Memory B cell (primary cell): ENCODE results near the gene PRR30.

Source experiments
- ATAC-seq: fragments of 150-1000 bp; cut with Tn5 transposase; 2 replicates; pipeline ENCODE4 v1.10.0; 2021; ENCODE audit warnings: low read depth, mild to moderate bottlenecking, moderate library complexity
- DNase-seq, 2 donors: peaks; one replicate each; pipeline ENCODE4 v3.0.0; 2022; ENCODE audit warnings: low spot score in 2 of 2
- H3K27ac Mint-ChIP-seq: one replicate; pipeline ENCODE4 v1.8.0; 2022; ENCODE audit warnings: mild to moderate bottlenecking, moderate library complexity, mixed read lengths
- H3K27me3 Mint-ChIP-seq: one replicate; pipeline ENCODE4 v1.8.0; 2022; ENCODE audit warnings: mixed read lengths
- H3K36me3 Mint-ChIP-seq: one replicate; pipeline ENCODE4 v1.8.0; 2022; ENCODE audit warnings: mild to moderate bottlenecking, mixed read lengths
- H3K4me1 Mint-ChIP-seq: one replicate; pipeline ENCODE4 v1.8.0; 2022; ENCODE audit warnings: mixed read lengths
- H3K4me3 Mint-ChIP-seq: one replicate; pipeline ENCODE4 v1.8.0; 2022; ENCODE audit warnings: mild to moderate bottlenecking, moderate library complexity, mixed read lengths
- H3K9me3 Mint-ChIP-seq: one replicate; pipeline ENCODE4 v1.8.0; 2022; ENCODE audit warnings: mixed read lengths

Gene PRR30

DNA sequence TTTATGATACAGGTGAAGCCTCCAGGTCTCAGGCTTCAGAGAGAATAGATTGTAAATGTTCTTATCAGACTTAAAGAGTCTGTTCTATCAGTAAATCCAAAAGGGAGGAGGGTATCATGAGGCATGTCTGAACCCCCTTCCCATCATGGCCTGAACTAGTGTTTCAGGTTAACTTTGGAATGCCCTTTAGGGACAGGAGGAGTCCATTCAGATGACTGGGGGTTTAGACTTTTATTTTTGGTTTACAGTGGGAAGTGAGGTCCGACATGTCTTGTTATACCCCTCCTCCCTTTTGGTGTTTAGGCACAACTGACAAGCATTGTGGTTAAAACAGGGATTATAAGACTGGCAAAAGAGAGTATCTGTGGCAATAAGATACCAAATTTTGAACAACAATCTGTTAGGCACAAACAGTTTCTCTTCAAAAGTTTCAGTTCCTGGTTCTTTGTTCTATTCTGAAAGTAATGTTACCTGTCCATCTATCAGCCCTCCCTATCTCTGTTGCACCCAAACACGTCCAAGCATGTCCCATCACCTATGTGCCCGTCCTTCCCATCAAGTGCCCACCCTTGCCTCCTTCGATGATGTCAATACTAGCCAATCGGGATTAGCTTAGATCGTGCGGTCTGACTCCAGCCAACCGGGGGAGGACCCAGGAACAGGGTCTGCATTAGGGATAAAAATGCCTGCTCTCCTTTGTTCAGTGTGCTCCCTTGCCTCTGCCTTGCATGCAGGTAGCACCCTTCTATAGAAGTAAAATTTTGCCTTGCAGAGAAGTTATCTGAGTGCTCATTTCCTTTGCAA is 26.0 kb upstream of the PRR30 start:
- peaks cover 13% of the 10 kb centered on the region for H3K4me1 Mint-ChIP-seq
- no peak for DNase-seq
- H3K27me3 Mint-ChIP-seq = no peaks in the 10 kb centered on the region
- H3K36me3 Mint-ChIP-seq = no peaks in the 10 kb centered on the region
- H3K27ac Mint-ChIP-seq = peak overlapping the region; percentile 30
- no peak overlapping the region for H3K4me3 Mint-ChIP-seq
- H3K9me3 Mint-ChIP-seq = no peaks in the 10 kb centered on the region
- peak; percentile 50 for ATAC-seq

- H3K9me3 Mint-ChIP-seq = no peaks in the 10 kb centered on the region
- ATAC-seq (no peak), DNase-seq (no peak)
- H3K36me3 Mint-ChIP-seq = no peaks in the 10 kb centered on the region
- peaks cover 4% of the 10 kb centered on the region for H3K27me3 Mint-ChIP-seq
- no peak overlapping the region for H3K4me3 Mint-ChIP-seq
- H3K4me1 Mint-ChIP-seq = peaks cover 13% of the 10 kb centered on the region
- no peak overlapping the region for H3K27ac Mint-ChIP-seq
Observed at GRCh38 chr2:27162151-27163121, 23.2 kb upstream of the PRR30 start.

GRCh38 chr2:27160191-27160590 is 21.0 kb upstream of the PRR30 start:
- no peak overlapping the region for H3K27ac Mint-ChIP-seq
- no peaks in the 10 kb centered on the region for H3K36me3 Mint-ChIP-seq
- H3K27me3 Mint-ChIP-seq = peaks cover 4% of the 10 kb centered on the region
- peaks cover 10% of the 10 kb centered on the region for H3K4me1 Mint-ChIP-seq
- H3K9me3 Mint-ChIP-seq = no peaks in the 10 kb centered on the region
- DNase-seq (no peak), ATAC-seq (no peak)
- no peak overlapping the region for H3K4me3 Mint-ChIP-seq

DNA sequence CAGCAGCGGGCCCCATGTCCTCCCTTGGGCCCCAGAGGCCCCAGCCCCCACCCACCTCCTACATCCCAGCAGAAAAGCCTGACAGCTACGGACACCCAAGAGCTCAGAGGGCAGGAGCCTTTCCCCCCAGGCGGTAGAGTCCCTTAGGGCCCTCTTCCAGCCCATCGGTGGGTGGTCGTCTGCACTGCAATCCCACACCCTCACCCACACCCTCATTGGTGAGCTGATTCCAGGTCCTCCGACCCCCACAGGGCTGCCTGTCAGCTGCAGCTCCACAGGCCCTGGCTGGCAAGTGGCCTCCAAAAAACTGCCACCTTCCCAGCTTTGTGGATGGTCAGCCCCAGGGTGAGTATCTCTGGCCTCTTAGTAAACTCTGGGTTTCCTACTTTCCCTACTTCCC is 20.1 kb upstream of the PRR30 start:
- peaks cover 4% of the 10 kb centered on the region for H3K4me1 Mint-ChIP-seq
- H3K4me3 Mint-ChIP-seq = no peak overlapping the region
- ATAC-seq (no peak), DNase-seq (no peak)
- no peak overlapping the region for H3K27ac Mint-ChIP-seq
- H3K27me3 Mint-ChIP-seq = peaks cover 5% of the 10 kb centered on the region
- no peaks in the 10 kb centered on the region for H3K36me3 Mint-ChIP-seq
- no peaks in the 10 kb centered on the region for H3K9me3 Mint-ChIP-seq

DNA sequence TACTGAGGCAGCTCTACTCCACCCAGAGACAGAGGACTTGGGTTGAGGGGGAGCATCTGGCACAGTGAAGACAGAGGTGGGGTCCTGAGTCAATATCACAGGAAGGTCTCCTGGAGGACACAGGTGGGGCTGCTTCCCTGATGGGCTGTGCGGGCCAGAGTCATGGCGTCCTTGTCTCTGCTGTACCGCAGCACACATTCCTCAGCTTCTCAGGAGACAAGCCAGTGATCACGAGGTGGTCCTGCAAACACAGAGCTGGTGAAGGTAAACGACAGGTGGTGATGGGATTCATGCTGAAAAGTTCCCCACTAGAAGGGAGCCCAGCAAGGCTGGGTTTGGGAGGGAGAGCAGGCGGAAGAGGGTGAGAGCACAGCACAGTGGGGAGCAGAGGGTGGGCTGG is 19.3 kb upstream of the PRR30 start:
- ATAC-seq = no peak
- Mint-ChIP-seq H3K4me1 (peaks cover 2% of the 10 kb centered on the region), H3K27me3 (peaks cover 7% of the 10 kb centered on the region), H3K9me3 (no peaks in the 10 kb centered on the region), H3K4me3 (no peak overlapping the region), H3K36me3 (no peaks in the 10 kb centered on the region), H3K27ac (no peak overlapping the region)
- no peak for DNase-seq

DNA sequence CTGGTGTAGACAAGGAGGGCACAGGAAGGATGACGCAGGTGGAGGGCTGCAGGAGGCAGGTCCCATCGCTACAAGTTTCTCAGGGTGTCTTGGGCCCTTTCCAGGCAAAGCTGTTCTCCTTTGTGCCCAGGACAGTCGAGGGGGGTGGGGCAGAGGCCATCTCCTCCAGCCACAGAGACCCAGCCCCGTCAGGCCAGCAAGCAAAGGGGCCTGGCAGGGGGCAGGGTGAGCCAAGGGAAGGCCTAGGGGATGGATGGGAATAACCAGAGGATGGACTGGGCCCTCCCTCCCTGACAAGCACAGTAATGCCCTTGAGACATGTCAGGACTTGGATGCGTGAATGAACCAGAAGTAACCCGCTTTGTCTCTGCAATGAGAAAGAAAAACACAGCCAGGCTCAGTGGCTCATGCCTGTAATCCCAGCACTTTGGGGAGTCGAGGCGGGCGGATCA is 15.9 kb upstream of the PRR30 start:
- no peak overlapping the region for H3K4me3 Mint-ChIP-seq
- H3K9me3 Mint-ChIP-seq = no peaks in the 10 kb centered on the region
- no peak for ATAC-seq
- peaks cover 7% of the 10 kb centered on the region for H3K27me3 Mint-ChIP-seq
- no peaks in the 10 kb centered on the region for H3K4me1 Mint-ChIP-seq
- no peaks in the 10 kb centered on the region for H3K36me3 Mint-ChIP-seq
- DNase-seq = no peak
- H3K27ac Mint-ChIP-seq = no peak overlapping the region

DNA sequence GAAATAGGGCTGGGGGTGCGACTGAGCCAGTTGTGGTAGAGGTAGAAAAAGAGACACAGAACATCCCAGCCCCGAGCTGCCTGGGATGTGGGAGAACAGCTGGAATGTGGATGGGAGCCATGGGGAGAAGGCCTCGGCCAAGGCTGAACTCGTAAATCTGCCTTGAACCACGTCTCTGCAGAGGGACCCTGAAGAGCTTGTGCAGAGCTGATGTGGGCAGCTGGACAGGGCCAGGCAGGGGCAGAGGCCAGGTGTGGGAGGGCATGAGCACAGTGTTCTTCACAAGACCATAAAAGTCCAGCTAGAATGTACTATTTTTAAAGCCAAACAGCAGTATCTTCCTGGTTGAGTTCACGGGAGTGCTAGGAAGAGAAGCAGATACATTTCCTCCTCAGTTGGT is 15.3 kb upstream of the PRR30 start:
- Mint-ChIP-seq H3K9me3 (no peaks in the 10 kb centered on the region), H3K36me3 (no peaks in the 10 kb centered on the region), H3K4me1 (no peaks in the 10 kb centered on the region), H3K27me3 (peaks cover 7% of the 10 kb centered on the region), H3K27ac (no peak overlapping the region), H3K4me3 (no peak overlapping the region)
- DNase-seq = no peak
- no peak for ATAC-seq

GRCh38 chr2:27152796-27153464 is 13.7 kb upstream of the PRR30 start:
- no peak for DNase-seq
- no peaks in the 10 kb centered on the region for H3K36me3 Mint-ChIP-seq
- no peak overlapping the region for H3K27ac Mint-ChIP-seq
- no peaks in the 10 kb centered on the region for H3K4me1 Mint-ChIP-seq
- ATAC-seq = no peak
- no peak overlapping the region for H3K4me3 Mint-ChIP-seq
- H3K27me3 Mint-ChIP-seq = peaks cover 7% of the 10 kb centered on the region
- H3K9me3 Mint-ChIP-seq = no peaks in the 10 kb centered on the region

GRCh38 chr2:27152102-27152795 is 13.0 kb upstream of the PRR30 start:
- no peaks in the 10 kb centered on the region for H3K4me1 Mint-ChIP-seq
- DNase-seq = no peak
- H3K4me3 Mint-ChIP-seq = no peak overlapping the region
- no peak for ATAC-seq
- H3K27me3 Mint-ChIP-seq = peaks cover 9% of the 10 kb centered on the region
- no peaks in the 10 kb centered on the region for H3K9me3 Mint-ChIP-seq
- peaks cover 2% of the 10 kb centered on the region for H3K36me3 Mint-ChIP-seq
- H3K27ac Mint-ChIP-seq = no peak overlapping the region

DNA sequence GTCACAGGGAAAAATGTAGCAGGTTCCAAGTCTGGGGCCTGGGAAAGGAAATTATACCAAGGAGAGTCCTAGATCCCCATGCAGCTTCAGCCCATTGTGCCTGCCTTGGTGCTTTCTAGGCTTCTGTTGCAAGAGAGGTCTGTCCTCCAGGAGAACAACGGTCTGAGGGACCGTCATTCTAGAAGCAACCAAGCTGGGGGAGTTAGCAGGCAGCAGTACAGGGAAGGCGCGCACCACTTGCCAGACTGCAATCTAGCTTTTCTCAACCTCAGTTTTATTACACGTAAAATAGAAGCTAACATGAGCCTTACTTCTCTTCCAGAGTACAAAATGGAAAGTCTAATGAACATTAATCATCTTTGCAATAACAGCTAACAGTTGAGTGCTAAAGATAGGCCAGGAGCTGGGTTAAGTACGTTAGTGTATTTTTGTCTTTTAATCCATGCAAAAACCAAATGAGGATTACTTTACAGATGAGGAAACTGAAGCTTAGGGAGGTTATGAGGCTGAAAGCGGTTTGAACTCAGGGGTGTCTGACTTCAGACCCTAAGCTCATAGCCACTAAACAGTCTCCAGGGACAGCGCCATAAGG is 11.5 kb upstream of the PRR30 start:
- Mint-ChIP-seq H3K9me3 (no peaks in the 10 kb centered on the region), H3K27me3 (peaks cover 11% of the 10 kb centered on the region), H3K4me1 (peaks cover 2% of the 10 kb centered on the region), H3K36me3 (peaks cover 2% of the 10 kb centered on the region), H3K27ac (no peak overlapping the region), H3K4me3 (no peak overlapping the region)
- DNase-seq (no peak), ATAC-seq (no peak)

DNA sequence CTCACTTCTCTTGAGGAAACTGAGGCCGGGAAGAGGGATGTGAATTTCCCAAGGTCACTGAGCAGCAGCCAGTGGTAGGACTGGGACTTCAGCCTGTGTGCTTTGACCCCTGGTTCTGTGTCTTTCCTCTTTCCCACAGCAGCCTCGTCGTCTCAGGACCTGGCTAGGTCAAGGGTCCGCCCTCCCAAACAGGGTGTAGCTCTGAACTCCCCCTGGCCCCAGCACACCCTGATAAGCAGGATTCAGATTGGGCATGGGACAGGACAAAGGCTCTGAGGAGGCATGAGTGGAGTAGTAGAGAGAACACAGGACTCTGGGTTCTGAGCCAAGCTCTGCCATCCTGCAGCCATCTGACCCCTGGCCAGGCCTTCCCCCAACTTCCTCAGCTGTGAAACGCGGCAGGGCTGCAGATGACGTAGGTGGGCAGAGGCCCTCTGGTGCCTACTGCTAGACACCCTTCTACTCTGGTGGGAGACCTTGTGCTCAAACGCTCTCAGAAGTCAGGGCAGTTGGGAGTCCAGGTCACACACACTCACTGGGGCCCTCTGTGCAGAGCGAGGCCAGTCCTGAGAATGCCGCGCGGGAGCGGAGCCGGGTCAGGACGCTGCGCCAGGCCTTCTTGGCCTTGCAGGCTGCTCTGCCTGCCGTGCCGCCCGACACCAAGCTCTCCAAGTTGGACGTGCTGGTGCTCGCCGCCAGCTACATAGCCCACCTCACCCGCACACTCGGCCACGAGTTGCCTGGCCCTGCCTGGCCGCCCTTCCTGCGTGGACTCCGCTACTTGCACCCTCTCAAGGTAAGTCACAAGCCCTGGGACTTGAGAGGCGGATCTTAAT is 10.6 kb upstream of the PRR30 start:
- no peak overlapping the region for H3K4me3 Mint-ChIP-seq
- ATAC-seq (no peak), DNase-seq (no peak)
- H3K27me3 Mint-ChIP-seq = peaks cover 13% of the 10 kb centered on the region
- no peak overlapping the region for H3K27ac Mint-ChIP-seq
- H3K36me3 Mint-ChIP-seq = peaks cover 2% of the 10 kb centered on the region
- H3K9me3 Mint-ChIP-seq = no peaks in the 10 kb centered on the region
- peaks cover 2% of the 10 kb centered on the region for H3K4me1 Mint-ChIP-seq

DNA sequence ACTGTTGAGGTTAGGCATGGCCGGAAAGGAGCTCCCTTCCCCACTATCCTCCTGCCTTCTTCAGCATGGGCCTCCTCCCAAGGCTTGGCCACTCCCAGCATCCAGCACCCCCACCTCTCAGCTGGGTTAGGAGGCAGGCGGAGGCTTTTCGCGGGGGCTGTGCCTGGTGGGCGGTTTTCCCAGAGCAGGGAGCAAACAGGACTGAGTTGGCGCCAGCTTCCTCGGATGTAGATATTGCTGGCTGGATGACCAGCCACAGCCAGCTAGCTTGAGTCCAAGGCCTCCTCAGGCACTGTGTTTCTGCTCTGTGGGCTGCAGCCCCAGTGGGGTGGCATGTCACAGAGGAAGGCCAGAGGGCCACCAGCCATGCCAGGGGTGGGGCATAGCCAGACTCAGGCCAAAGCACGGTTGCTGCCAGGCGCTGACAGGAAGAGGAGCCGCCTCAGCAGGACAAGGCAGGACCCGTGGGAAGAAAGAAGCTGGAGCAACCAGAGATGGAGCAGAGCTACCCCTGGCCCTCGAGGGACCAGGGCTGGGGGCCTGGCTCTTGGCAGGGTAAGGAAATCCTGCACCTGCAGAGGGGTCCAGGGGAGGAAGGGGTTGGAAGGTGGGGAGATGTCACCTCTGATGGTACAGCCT is 9.7 kb upstream of the PRR30 start, which contains the start of gene TCF23:
Gene TCF23, plus strand, starts transcription at position 204 of the 639 bp plus-strand sequence. Its CDS starts 130 bp downstream, at position 334.
- H3K36me3 Mint-ChIP-seq = peaks cover 2% of the 10 kb centered on the region
- no peak within 1 kb of the TSS for H3K4me3 Mint-ChIP-seq
- no peaks in the 10 kb centered on the region for H3K9me3 Mint-ChIP-seq
- H3K27ac Mint-ChIP-seq = no peak within 1 kb of the TSS
- H3K4me1 Mint-ChIP-seq = peaks cover 2% of the 10 kb centered on the region
- ATAC-seq (no peak), DNase-seq (no peak)
- peaks cover 10% of the 10 kb centered on the region for H3K27me3 Mint-ChIP-seq
